Psoas muscle (tissue), 8 donors: ENCODE results near the gene SPIN2B. TPM values are rescaled to one million over a fixed set of nuclear protein-coding genes. Genes with fewer than 3 reads are reported as not detected.

Source experiments
- ATAC-seq, 4 donors: fragments of 200-7000 bp; cut with Tn5 transposase; one replicate each; pipeline ENCODE4 v1.9.1; 2020; ENCODE audit warnings: moderate library complexity in 3 of 4, mild to moderate bottlenecking in 2 of 4
- DNase-seq, 2 donors: peaks; one replicate each; pipeline ENCODE4 v3.0.0-alpha.2; 2020
- H3K27ac ChIP-seq: fragments of 200-600 bp; one replicate; pipeline ENCODE4 v1.8.0; 2022
- H3K27me3 ChIP-seq, 3 donors: fragments of 200-600 bp in 1 of 3; one replicate each; pipeline versions ENCODE4 v1.6.1 to v1.8.0; 2013 to 2022; ENCODE audit warnings: low read length in 2 of 3, mild to moderate bottlenecking in 2 of 3, moderate library complexity in 1 of 3; ENCODE audit not compliant: insufficient read depth in 3 of 3
- H3K36me3 ChIP-seq, 2 donors: fragments of 200-600 bp in 1 of 2; one replicate each; pipeline versions ENCODE4 v1.6.1 to v1.8.0; 2013 to 2022; ENCODE audit warnings: low read depth in 1 of 2, mild to moderate bottlenecking in 1 of 2, moderate library complexity in 1 of 2; ENCODE audit not compliant: insufficient read depth in 1 of 2
- H3K4me1 ChIP-seq: fragments of 200-600 bp; one replicate; pipeline ENCODE4 v1.8.0; 2022
- H3K4me3 ChIP-seq: fragments of 200-600 bp; one replicate; pipeline ENCODE4 v1.8.0; 2022; ENCODE audit warnings: mild to moderate bottlenecking
- H3K9me3 ChIP-seq: fragments of 200-600 bp; one replicate; pipeline ENCODE4 v1.8.0; 2022
- CTCF ChIP-seq: fragments of 200-600 bp; IDR thresholded peaks from one replicate; pipeline ENCODE4 v1.8.0; 2022; ENCODE audit warnings: antibody characterized with exemption
- WGBS, 3 donors: extraction: QIAGEN DNeasy Blood & Tissue Kit; methylation state at CpG; one replicate each; pipeline versions ENCODE4 v1.1.6 to v1.1.7; 2013; 5-methylcytosine and 5-hydroxymethylcytosine counted together
- intact Hi-C, 2 donors: fragments of 100-400 bp; cut with DNase I; formaldehyde crosslinking; loops; one replicate each; pipeline versions ENCODE4 v1.11.0 to v1.14.2; 2022
- polyA plus RNA-seq, 3 donors: library from polyadenylated mRNA; stranded (reverse); fragments of 200-250 nt; gene quantifications; one replicate each; pipeline ENCODE4 v1.2.3, GENCODE V29; 2013
- total RNA-seq, 4 donors: library from RNA; stranded (reverse); fragmentation: NEBNext Ultra II Directional in 2 of 4; extraction: Animal tissue kit (Norgen Biotek cat#: 25700) in 2 of 4; gene quantifications; one replicate each; pipeline versions ENCODE4 v1.2.1 to v1.2.4, GENCODE V29; 2021 to 2023
- donor health status: healthy with polysubstance abuse.
- donor health status: DM: no; HTN: no; CAD: no; lungs with moderate emphysema.
- donor health status: Bipolar disorder and iron deficiency.
- donor health status: healthy.
- donor health status: DM: yes; HTN: yes; CAD: no.
- donor health status: DM: no; HTN: no; CAD: no.
- donor health status: DM: no; HTN: no; CAD: no.
- donor health status: DM: yes; HTN: yes; CAD: no.

The SPIN2B gene
- total and polyA plus RNA-seq, 7 donors: 4.1 to 6.9 (median 5.8) TPM

DNA sequence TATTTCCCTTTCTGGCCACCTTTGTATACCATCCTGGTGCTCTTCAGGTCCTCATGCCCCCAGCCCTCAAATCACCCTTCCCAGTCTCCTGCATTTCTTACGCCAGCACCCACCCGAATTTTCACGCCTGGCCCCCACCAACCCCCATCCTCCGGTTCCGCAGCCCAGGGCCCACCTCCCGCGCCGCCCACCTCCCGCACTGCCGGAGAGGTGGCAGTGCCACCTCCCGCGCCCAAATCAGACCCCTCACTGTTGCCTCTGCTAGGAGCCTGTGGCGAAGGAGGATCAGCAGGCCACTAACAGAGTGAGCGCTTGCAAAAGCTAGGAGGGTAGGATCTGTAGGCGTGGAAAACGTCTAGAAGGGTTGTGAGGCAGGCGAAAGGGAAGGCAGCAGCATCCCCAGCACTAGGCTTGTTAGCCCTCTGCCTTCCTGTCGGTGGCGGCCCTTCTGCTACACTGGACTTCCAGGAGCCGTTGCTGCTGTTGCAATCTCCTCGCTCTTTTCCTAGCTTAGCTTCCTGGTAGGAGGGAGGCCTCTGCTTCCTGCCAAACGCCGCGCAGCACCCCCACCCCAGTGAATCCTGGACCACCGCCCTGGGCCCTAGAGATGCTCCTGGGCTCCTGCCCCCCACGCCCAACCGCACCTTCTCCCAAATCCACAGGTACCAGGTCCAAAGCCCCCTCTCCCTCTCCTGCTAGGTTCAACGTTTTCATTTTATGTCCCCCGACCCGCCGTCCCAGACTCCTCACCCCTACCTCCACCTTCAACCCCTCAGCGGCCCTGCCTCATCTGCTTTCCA, 51.0 kb downstream of the SPIN2B start:
- ATAC-seq (no peak), DNase-seq (no peak)
- H3K4me3 ChIP-seq: no peak overlapping the region
- no peaks in the 10 kb centered on the region for H3K36me3 ChIP-seq
- WGBS, 3 donors: 65 to 76% (median 67%) methylated on average over 19 to 32 of the region's 32 CpGs
- no peaks in the 10 kb centered on the region for H3K4me1 ChIP-seq
- H3K9me3 ChIP-seq: no peaks in the 10 kb centered on the region
- intact Hi-C loops: no loop called here
- peaks cover 0 to 18% (median 0%) of the 10 kb centered on the region in 3 donors for H3K27me3 ChIP-seq
- no peak overlapping the region for H3K27ac ChIP-seq
- no peak for TF ChIP-seq CTCF

Other genes with a start within 250 kb of the SPIN2B start
- gene SPIN3, start 126.0 kb downstream of the SPIN2B start, total RNA-seq: 1 to 10 TPM; 1.7 to 3.6 (median 2.6) TPM
- gene SPIN3, start 126.0 kb downstream of the SPIN2B start, polyA plus RNA-seq: 1 to 10 TPM; 1.7 to 2.5 (median 2.5) TPM
- gene SPIN2A, start 15.8 kb upstream of the SPIN2B start, total RNA-seq: under 1 TPM; 0.12 to 0.25 (median 0.19) TPM
- gene SPIN2A, start 15.8 kb upstream of the SPIN2B start, polyA plus RNA-seq: under 1 TPM in 2 of 3 donors, not detected in 1; 0.08 to 0.09 TPM
- under 1 TPM in 1 of 4 donors, not detected in 3; 0.32 TPM for gene FAAH2, start 165.2 kb upstream of the SPIN2B start, total RNA-seq
- gene FAAH2, start 165.2 kb upstream of the SPIN2B start, polyA plus RNA-seq: under 1 TPM in 2 of 3 donors, not detected in 1; 0.06 to 0.39 TPM